Natural killer cell treated with Interleukin-12 subunit alpha and Interleukin-12 subunit beta and Interleukin-15 and Interleukin-18, amount 100 ng/mL, for 72 hours (primary cell): ENCODE measurements around the gene TCF23. TPM values are rescaled to one million over a fixed set of nuclear protein-coding genes. Genes with fewer than 3 reads are reported as not detected.
"Not testable (repeated sequence)": the region's sequence is repeated elsewhere in the genome, so short reads cannot be mapped to it uniquely, and the experiment has no call there.

Source experiments
- ATAC-seq, 2 donors: fragments of 150-1000 bp; cut with Tn5 transposase in 1 of 2; sonication (Bioruptor Pico), chemical (Tn5 transposase) in 1 of 2; 2 replicates each; pipeline ENCODE4 v1.10.0; 2021
- DNase-seq: peaks from one replicate; pipeline ENCODE4 v3.0.0; 2022; ENCODE audit warnings: low spot score
- H3K27ac Mint-ChIP-seq, 2 donors: 1 replicate in 1 of 2; 2 replicates in 1 of 2; pipeline ENCODE4 v1.8.0; 2022; ENCODE audit warnings: mixed read lengths in 2 of 2, mild to moderate bottlenecking in 1 of 2, moderate library complexity in 1 of 2
- H3K27me3 Mint-ChIP-seq, 2 donors: 1 replicate in 1 of 2; 2 replicates in 1 of 2; pipeline ENCODE4 v1.8.0; 2022; ENCODE audit warnings: mixed read lengths in 2 of 2
- H3K36me3 Mint-ChIP-seq: one replicate; pipeline ENCODE4 v1.8.0; 2022; ENCODE audit warnings: mixed read lengths
- H3K4me1 Mint-ChIP-seq, 2 donors: 1 replicate in 1 of 2; 2 replicates in 1 of 2; pipeline ENCODE4 v1.8.0; 2022; ENCODE audit warnings: low read depth in 2 of 2, mixed read lengths in 2 of 2, mild to moderate bottlenecking in 1 of 2
- H3K4me3 Mint-ChIP-seq: one replicate; pipeline ENCODE4 v1.8.0; 2022; ENCODE audit warnings: mixed read lengths
- H3K9me3 Mint-ChIP-seq: 2 replicates; pipeline ENCODE4 v1.8.0; 2022; ENCODE audit warnings: mixed read lengths
- total RNA-seq, 2 donors: library from RNA; stranded (reverse); gene quantifications; one replicate each; pipeline ENCODE4 v1.2.3, GENCODE V29; 2022

Gene TCF23
- total RNA-seq, 2 donors from 2014 or later, result not detected

GRCh38 chr2:27152796-27153464 is 4.1 kb downstream of the TCF23 start:
- H3K4me3 Mint-ChIP-seq, result no peak overlapping the region
- H3K9me3 Mint-ChIP-seq, result no peaks in the 10 kb centered on the region
- H3K36me3 Mint-ChIP-seq, result no peaks in the 10 kb centered on the region
- no peak for DNase-seq
- no peaks in the 10 kb centered on the region for H3K4me1 Mint-ChIP-seq
- ATAC-seq, result no peak
- H3K27me3 Mint-ChIP-seq, result peaks cover 0 to 5% of the 10 kb centered on the region in 2 donors
- H3K27ac Mint-ChIP-seq, result no peak overlapping the region

GRCh38 chr2:27154488-27154887 is 5.7 kb downstream of the TCF23 start:
- Mint-ChIP-seq H3K9me3 (no peaks in the 10 kb centered on the region), H3K36me3 (no peaks in the 10 kb centered on the region), H3K4me1 (no peaks in the 10 kb centered on the region), H3K27me3 (no peaks in the 10 kb centered on the region), H3K27ac (no peak overlapping the region), H3K4me3 (no peak overlapping the region)
- ATAC-seq (no peak), DNase-seq (no peak)

- Mint-ChIP-seq H3K27me3 (no peaks in the 10 kb centered on the region), H3K27ac (no peak overlapping the region), H3K9me3 (no peaks in the 10 kb centered on the region), H3K4me1 (no peaks in the 10 kb centered on the region), H3K36me3 (no peaks in the 10 kb centered on the region), H3K4me3 (no peak overlapping the region)
- ATAC-seq (no peak), DNase-seq (no peak)
Observed at GRCh38 chr2:27155069-27155520, 6.3 kb downstream of the TCF23 start.

DNA sequence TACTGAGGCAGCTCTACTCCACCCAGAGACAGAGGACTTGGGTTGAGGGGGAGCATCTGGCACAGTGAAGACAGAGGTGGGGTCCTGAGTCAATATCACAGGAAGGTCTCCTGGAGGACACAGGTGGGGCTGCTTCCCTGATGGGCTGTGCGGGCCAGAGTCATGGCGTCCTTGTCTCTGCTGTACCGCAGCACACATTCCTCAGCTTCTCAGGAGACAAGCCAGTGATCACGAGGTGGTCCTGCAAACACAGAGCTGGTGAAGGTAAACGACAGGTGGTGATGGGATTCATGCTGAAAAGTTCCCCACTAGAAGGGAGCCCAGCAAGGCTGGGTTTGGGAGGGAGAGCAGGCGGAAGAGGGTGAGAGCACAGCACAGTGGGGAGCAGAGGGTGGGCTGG is 9.7 kb downstream of the TCF23 start:
- Mint-ChIP-seq H3K27ac (no peak overlapping the region), H3K27me3 (no peaks in the 10 kb centered on the region), H3K36me3 (no peaks in the 10 kb centered on the region), H3K4me3 (no peak overlapping the region), H3K9me3 (no peaks in the 10 kb centered on the region), H3K4me1 (no peaks in the 10 kb centered on the region)
- ATAC-seq (no peak), DNase-seq (no peak)

DNA sequence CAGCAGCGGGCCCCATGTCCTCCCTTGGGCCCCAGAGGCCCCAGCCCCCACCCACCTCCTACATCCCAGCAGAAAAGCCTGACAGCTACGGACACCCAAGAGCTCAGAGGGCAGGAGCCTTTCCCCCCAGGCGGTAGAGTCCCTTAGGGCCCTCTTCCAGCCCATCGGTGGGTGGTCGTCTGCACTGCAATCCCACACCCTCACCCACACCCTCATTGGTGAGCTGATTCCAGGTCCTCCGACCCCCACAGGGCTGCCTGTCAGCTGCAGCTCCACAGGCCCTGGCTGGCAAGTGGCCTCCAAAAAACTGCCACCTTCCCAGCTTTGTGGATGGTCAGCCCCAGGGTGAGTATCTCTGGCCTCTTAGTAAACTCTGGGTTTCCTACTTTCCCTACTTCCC is 10.5 kb downstream of the TCF23 start:
- no peaks in the 10 kb centered on the region for H3K27me3 Mint-ChIP-seq
- DNase-seq (no peak), ATAC-seq (peak in 1 of 2 donors; percentile 22)
- no peak overlapping the region for H3K27ac Mint-ChIP-seq
- H3K4me1 Mint-ChIP-seq, result no peaks in the 10 kb centered on the region
- H3K4me3 Mint-ChIP-seq, result no peak overlapping the region
- no peaks in the 10 kb centered on the region for H3K9me3 Mint-ChIP-seq
- H3K36me3 Mint-ChIP-seq, result no peaks in the 10 kb centered on the region

GRCh38 chr2:27160191-27160590 is 11.4 kb downstream of the TCF23 start:
- Mint-ChIP-seq H3K27ac (no peak overlapping the region), H3K4me1 (no peaks in the 10 kb centered on the region), H3K9me3 (no peaks in the 10 kb centered on the region), H3K27me3 (no peaks in the 10 kb centered on the region), H3K36me3 (no peaks in the 10 kb centered on the region), H3K4me3 (no peak overlapping the region)
- no peak for ATAC-seq
- no peak for DNase-seq

DNA sequence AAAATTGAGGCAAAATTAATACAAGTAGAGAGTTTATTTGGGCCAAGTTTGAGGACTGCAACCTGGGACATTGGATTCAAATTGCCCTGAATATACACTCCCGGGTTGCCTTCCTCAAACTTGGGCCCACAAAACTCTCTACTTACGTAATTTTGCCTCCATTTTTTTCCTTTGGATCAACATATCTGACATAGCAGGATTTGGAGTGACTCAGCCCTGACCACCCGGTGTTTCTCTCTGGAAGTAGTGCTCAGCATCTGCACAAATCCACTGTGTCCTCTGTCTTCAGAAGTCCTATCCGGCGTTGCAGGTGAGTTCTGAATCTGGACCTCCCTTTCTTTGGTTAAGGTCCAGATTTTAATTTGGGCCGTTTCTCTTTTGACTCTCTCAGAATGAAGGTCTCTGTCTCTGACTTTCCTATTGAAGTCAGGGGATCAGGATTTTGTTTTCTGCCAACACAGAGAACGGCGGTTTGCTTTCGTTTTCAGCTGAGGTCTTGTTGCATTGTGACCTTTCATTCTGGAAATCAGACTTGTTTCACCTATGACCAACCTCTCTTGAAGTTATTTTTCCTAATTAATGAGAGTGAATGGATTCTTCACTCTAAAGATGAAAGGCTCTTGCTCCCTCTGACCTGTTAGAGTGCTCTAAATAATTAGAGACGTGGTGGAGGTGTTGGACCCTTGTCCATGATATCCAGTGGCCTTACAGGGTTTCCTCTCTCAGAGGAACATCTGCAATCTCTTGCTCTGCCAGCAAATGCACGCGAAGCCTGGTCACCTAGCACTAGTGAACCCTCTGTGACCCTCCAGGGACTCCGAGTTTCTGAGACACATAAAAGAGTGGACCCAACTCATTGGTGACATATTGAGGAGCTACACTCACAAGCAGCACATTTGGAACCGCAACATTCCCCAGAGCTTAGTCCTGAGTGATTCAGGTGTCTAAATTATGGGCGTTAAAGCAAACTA is 13.6 kb downstream of the TCF23 start:
- Mint-ChIP-seq H3K4me1 (no peaks in the 10 kb centered on the region), H3K27me3 (no peaks in the 10 kb centered on the region), H3K9me3 (no peaks in the 10 kb centered on the region), H3K27ac (no peak overlapping the region), H3K36me3 (no peaks in the 10 kb centered on the region), H3K4me3 (no peak overlapping the region)
- DNase-seq (no peak), ATAC-seq (no peak)

- H3K4me3 Mint-ChIP-seq, result no peak overlapping the region
- DNase-seq, result no peak
- no peaks in the 10 kb centered on the region for H3K4me1 Mint-ChIP-seq
- H3K9me3 Mint-ChIP-seq, result no peaks in the 10 kb centered on the region
- no peak overlapping the region for H3K27ac Mint-ChIP-seq
- no peak for ATAC-seq
- peaks cover 0 to 3% of the 10 kb centered on the region in 2 donors for H3K27me3 Mint-ChIP-seq
- no peaks in the 10 kb centered on the region for H3K36me3 Mint-ChIP-seq
Observed at GRCh38 chr2:27164960-27165763, 16.4 kb downstream of the TCF23 start.

DNA sequence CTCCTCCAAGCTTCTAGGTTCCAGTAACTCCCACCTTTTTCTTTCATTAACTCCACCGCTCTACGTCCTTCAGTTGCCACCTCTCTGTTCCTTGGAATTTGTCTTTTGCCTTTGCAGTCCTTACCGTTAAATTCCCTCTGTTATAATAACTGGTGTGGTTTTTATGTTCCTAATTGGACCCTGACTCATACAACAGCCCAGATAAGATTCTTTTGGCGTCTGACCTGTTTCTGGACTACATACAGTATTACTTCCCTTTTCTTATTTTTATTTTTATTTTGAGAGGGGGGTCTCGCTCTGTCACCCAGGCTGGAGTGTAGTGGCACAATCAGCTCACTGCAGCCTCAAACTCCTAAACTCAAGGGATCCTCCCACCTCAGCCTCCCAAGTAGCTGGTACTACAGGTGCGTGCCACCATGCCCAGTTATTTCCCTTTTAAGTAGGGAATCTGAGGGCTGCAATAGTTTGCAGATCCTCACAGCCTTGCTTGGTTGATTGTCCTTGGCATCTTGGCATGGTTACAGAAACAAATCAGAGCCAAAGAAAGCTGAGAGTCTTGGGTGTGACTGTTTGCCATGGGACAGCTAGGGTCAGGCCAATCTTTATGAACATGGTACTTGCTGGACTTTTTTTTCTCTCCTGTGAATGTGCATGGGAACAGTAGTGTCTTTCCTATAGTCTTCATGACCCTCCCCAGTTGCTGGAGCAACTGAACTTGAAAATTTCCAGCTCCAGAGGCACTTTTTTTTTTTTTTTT is 22.0 kb downstream of the TCF23 start:
- Mint-ChIP-seq H3K4me1 (peaks cover 0 to 2% of the 10 kb centered on the region in 2 donors), H3K9me3 (no peaks in the 10 kb centered on the region), H3K4me3 (no peak overlapping the region), H3K36me3 (no peaks in the 10 kb centered on the region), H3K27ac (no peak overlapping the region), H3K27me3 (peaks cover 7% of the 10 kb centered on the region in 2 donors)
- ATAC-seq (no peak), DNase-seq (no peak)

DNA sequence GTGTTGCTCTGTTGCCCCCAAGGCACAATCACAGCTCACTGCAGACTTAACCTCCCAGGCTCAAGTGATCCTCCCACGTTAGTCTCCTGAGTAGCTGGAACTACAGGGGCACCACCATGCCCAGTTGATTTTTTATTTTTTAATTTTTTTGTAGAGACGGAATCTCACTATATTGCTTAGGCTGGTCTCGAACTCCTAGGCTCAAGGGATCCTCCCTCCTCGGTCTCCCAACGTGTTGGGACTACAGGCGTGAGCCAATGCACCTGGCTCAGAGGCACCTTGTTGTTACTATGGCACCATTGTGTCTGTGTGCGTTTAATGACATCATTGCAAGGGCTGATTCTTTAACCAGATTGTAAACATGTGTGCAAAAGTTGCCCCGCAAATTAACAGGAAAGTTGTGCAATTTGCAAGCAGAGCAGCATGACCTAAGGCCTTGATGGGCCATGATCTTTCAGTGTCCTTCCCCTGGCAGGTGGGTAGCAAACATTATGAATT is 22.6 kb downstream of the TCF23 start:
- Mint-ChIP-seq H3K4me3 (no peak overlapping the region), H3K27me3 (peaks cover 7 to 11% of the 10 kb centered on the region in 2 donors), H3K4me1 (peaks cover 0 to 2% of the 10 kb centered on the region in 2 donors), H3K27ac (no peak overlapping the region), H3K36me3 (no peaks in the 10 kb centered on the region), H3K9me3 (no peaks in the 10 kb centered on the region)
- DNase-seq, result no peak
- ATAC-seq, result no peak

DNA sequence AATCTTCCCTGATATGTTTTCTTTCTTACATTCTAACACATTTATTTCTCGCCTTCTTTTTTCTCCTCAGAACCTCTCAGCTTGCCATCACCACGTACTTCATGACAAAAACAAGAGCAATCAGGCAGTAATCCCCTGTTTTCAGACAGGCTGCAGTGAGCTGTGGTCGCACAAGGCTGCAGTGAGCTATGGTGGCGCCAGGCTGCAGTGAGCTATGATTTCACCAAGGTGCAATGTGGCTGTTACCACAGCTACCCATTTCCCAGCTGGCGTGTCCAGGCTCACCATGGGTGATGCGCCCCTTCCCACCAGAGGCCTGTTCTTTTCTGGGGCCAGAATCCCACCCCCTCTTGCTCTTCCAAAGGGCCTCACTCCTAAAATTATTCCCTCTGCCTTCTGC is 25.8 kb downstream of the TCF23 start:
- H3K27me3 Mint-ChIP-seq, result peaks cover 10 to 12% of the 10 kb centered on the region in 2 donors
- H3K36me3 Mint-ChIP-seq, result no peaks in the 10 kb centered on the region
- H3K9me3 Mint-ChIP-seq, result no peaks in the 10 kb centered on the region
- H3K27ac Mint-ChIP-seq, result no peak overlapping the region
- peaks cover 0 to 2% of the 10 kb centered on the region in 2 donors for H3K4me1 Mint-ChIP-seq
- ATAC-seq (no peak), DNase-seq (no peak)
- H3K4me3 Mint-ChIP-seq, result no peak overlapping the region

DNA sequence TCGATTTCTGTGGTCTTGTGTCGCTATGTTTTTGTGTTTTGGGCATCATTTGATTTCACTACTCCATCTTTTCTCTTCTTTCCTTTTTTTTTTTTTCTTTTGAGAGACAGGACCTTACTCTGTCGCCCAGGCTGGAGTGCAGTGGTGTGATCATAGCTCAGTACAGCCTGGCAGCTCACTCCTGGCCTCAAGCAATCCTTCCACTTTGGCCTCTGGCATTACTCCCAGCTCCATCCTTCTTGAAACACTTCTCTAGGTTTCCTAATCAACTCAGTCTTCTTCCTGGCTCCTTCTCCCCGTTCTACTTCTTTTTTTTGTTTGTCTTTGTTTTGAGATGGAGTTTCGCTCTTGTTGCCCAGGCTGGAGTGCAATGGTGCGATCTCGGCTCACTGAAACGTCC is 26.5 kb downstream of the TCF23 start:
- no peaks in the 10 kb centered on the region for H3K36me3 Mint-ChIP-seq
- no peak for DNase-seq
- ATAC-seq, result no peak
- H3K27me3 Mint-ChIP-seq, result peaks cover 10 to 11% of the 10 kb centered on the region in 2 donors
- no peak overlapping the region for H3K27ac Mint-ChIP-seq
- H3K4me3 Mint-ChIP-seq, result no peak overlapping the region
- H3K4me1 Mint-ChIP-seq, result peaks cover 0 to 2% of the 10 kb centered on the region in 2 donors
- H3K9me3 Mint-ChIP-seq, result no peaks in the 10 kb centered on the region

- not testable (repeated sequence) for DNase-seq, H3K27me3 Mint-ChIP-seq, H3K9me3 Mint-ChIP-seq, ATAC-seq, H3K4me3 Mint-ChIP-seq, H3K36me3 Mint-ChIP-seq, H3K27ac Mint-ChIP-seq, H3K4me1 Mint-ChIP-seq
Observed at GRCh38 chr2:27175781-27176180, 27.0 kb downstream of the TCF23 start.
